Right cardiac atrium (tissue), 5 donors: Measurements from ENCODE around the gene BORCS6. TPM values are rescaled to one million over a fixed set of nuclear protein-coding genes. Genes with fewer than 3 reads are reported as not detected.
A peak's percentile ranks its signal among the peaks of the same experiment; 100 is the strongest.

Experiments used
- ATAC-seq, 2 donors: fragments of 200-7000 bp; cut with Tn5 transposase; one replicate each; pipeline versions ENCODE4 v1.8.0 to v1.9.1; 2020; ENCODE audit warnings: moderate library complexity in 2 of 2, mild to moderate bottlenecking in 1 of 2
- DNase-seq, 3 donors: peaks; one replicate each; pipeline ENCODE4 v3.0.0-alpha.2; 2020
- H3K27ac ChIP-seq: one replicate; pipeline ENCODE4 v1.5.1; 2013; ENCODE audit warnings: mild to moderate bottlenecking, low read length, control low read depth, moderate library complexity
- H3K27me3 ChIP-seq: one replicate; pipeline ENCODE4 v1.6.1; 2013; ENCODE audit not compliant: control insufficient read depth, insufficient read depth
- H3K4me1 ChIP-seq: one replicate; pipeline ENCODE4 v1.6.1; 2013; ENCODE audit warnings: low read length; ENCODE audit not compliant: control insufficient read depth, insufficient read depth
- H3K4me3 ChIP-seq: one replicate; pipeline ENCODE4 v1.5.1; 2013; ENCODE audit warnings: low read length, control low read depth
- H3K9me3 ChIP-seq: one replicate; pipeline ENCODE4 v1.6.1; 2013; ENCODE audit warnings: low read length; ENCODE audit not compliant: control insufficient read depth
- WGBS: extraction: QIAGEN DNeasy Blood & Tissue Kit; methylation state at CpG from one replicate; pipeline ENCODE4 v1.1.7; 2013; 5-methylcytosine and 5-hydroxymethylcytosine counted together
- intact Hi-C, 4 donors: fragments of 100-400 bp; cut with DNase I; formaldehyde crosslinking; loops; one replicate each; pipeline versions ENCODE4 v1.11.0 to v1.14.0; 2022 to 2023
- polyA plus RNA-seq: library from polyadenylated mRNA; stranded (reverse); fragments of 200-250 nt; gene quantifications from one replicate; pipeline ENCODE4 v1.2.3, GENCODE V29; 2013
- total RNA-seq, 4 donors: library from RNA; stranded (reverse); fragmentation: NEBNext Ultra II Directional; extraction: Animal tissue kit (Norgen Biotek cat#: 25700); gene quantifications; one replicate each; pipeline ENCODE4 v1.2.1, GENCODE V29; 2021
- donor health status: healthy with polysubstance abuse.
- donor health status: DM: no; HTN: yes; CAD: no.
- donor health status: DM: no; HTN: no; CAD: no.
- donor health status: DM: no; HTN: yes; CAD: no; lungs with severe emphysema.
- donor health status: DM: yes; HTN: yes; CAD: no.

The BORCS6 gene
- total and polyA plus RNA-seq, 5 donors, result 7.0 to 9.9 (median 9.5) TPM

- peaks cover 18% of the 10 kb centered on the region for H3K4me1 ChIP-seq
- DNase-seq, result peak in 1 of 3 donors; percentile 39
- no peak overlapping the region for H3K4me3 ChIP-seq
- WGBS, result 73% methylated on average over 4 of the region's 4 CpGs
- no peak overlapping the region for H3K27ac ChIP-seq
- ATAC-seq, result no peak
- no peaks in the 10 kb centered on the region for H3K27me3 ChIP-seq
- intact Hi-C loops, result no loop called here
- no peaks in the 10 kb centered on the region for H3K9me3 ChIP-seq
Measured at GRCh38 chr17:8159459-8160223, 30.3 kb downstream of the BORCS6 start.

- WGBS, result 61% methylated on average over 3 of the region's 3 CpGs
- Histone ChIP-seq H3K9me3 (no peaks in the 10 kb centered on the region), H3K4me1 (peaks cover 12% of the 10 kb centered on the region), H3K27ac (no peak overlapping the region), H3K4me3 (no peak overlapping the region), H3K27me3 (no peaks in the 10 kb centered on the region)
- intact Hi-C loops, result no loop called here
- DNase-seq (peak in 1 of 3 donors; percentile 7), ATAC-seq (no peak)
Measured at GRCh38 chr17:8159032-8159400, 31.0 kb downstream of the BORCS6 start.

- Histone ChIP-seq H3K4me3 (no peak overlapping the region), H3K4me1 (peaks cover 8% of the 10 kb centered on the region), H3K27me3 (no peaks in the 10 kb centered on the region), H3K9me3 (no peaks in the 10 kb centered on the region), H3K27ac (peak overlapping the region; percentile 97)
- WGBS, result 42% methylated on average over 20 of the region's 20 CpGs
- DNase-seq (peak; percentile 89 to 97 (median 95)), ATAC-seq (peak in 1 of 2 donors; percentile 3)
- intact Hi-C loops, result no loop called here
Measured at GRCh38 chr17:8158267-8159031, 31.5 kb downstream of the BORCS6 start.

- intact Hi-C loops, result no loop called here
- Histone ChIP-seq H3K27ac (peak overlapping the region; percentile 100), H3K4me1 (peaks cover 13% of the 10 kb centered on the region), H3K27me3 (no peaks in the 10 kb centered on the region), H3K4me3 (peak overlapping the region; percentile 96), H3K9me3 (no peaks in the 10 kb centered on the region)
- DNase-seq, result peak; percentile 100
- ATAC-seq, result peak; percentile 71 to 75
- WGBS, result under 1% methylated on average over 59 of the region's 59 CpGs
Measured at GRCh38 chr17:8156246-8156992, 33.6 kb downstream of the BORCS6 start.

GRCh38 chr17:8155996-8156245 lies 34.1 kb downstream of the BORCS6 start:
- no peaks in the 10 kb centered on the region for H3K9me3 ChIP-seq
- peak in 2 of 3 donors; percentile 75 to 78 for DNase-seq
- peak overlapping the region; percentile 96 for H3K4me3 ChIP-seq
- intact Hi-C loops, result no loop called here
- under 1% methylated on average over 11 of the region's 11 CpGs for WGBS
- no peaks in the 10 kb centered on the region for H3K27me3 ChIP-seq
- H3K27ac ChIP-seq, result peak overlapping the region; percentile 100
- ATAC-seq, result no peak
- peaks cover 11% of the 10 kb centered on the region for H3K4me1 ChIP-seq

- intact Hi-C loops, result no loop called here
- no peak for ATAC-seq
- WGBS, result 7% methylated on average over 14 of the region's 14 CpGs
Measured at GRCh38 chr17:8155231-8155995, 34.6 kb downstream of the BORCS6 start.

GRCh38 chr17:8154608-8155155 lies 35.3 kb downstream of the BORCS6 start:
- intact Hi-C loops, result no loop called here
- DNase-seq (no peak), ATAC-seq (no peak)
- no peaks in the 10 kb centered on the region for H3K9me3 ChIP-seq
- H3K27me3 ChIP-seq, result no peaks in the 10 kb centered on the region
- peak overlapping the region; percentile 100 for H3K27ac ChIP-seq
- 17% methylated on average over 11 of the region's 11 CpGs for WGBS
- peak overlapping the region; percentile 96 for H3K4me3 ChIP-seq
- peaks cover 19% of the 10 kb centered on the region for H3K4me1 ChIP-seq

More at GRCh38 chr17:8155231-8155995, 34.6 kb downstream of the BORCS6 start:
- DNase-seq, result peak in 1 of 3 donors; percentile 30
- Histone ChIP-seq H3K4me3 (peak overlapping the region; percentile 96), H3K27ac (peak overlapping the region; percentile 100), H3K4me1 (peaks cover 14% of the 10 kb centered on the region), H3K27me3 (no peaks in the 10 kb centered on the region), H3K9me3 (no peaks in the 10 kb centered on the region)

GRCh38 chr17:8153957-8154607 lies 35.9 kb downstream of the BORCS6 start:
- Histone ChIP-seq H3K9me3 (no peaks in the 10 kb centered on the region), H3K27ac (peak overlapping the region; percentile 100), H3K27me3 (no peaks in the 10 kb centered on the region), H3K4me3 (peak overlapping the region; percentile 96), H3K4me1 (peaks cover 19% of the 10 kb centered on the region)
- ATAC-seq, result peak; percentile 66 to 69
- WGBS, result under 1% methylated on average over 22 of the region's 22 CpGs
- peak; percentile 100 for DNase-seq
- intact Hi-C loops, result no loop called here

GRCh38 chr17:8153525-8153956 lies 36.4 kb downstream of the BORCS6 start:
- WGBS, result 18% methylated on average over 13 of the region's 13 CpGs
- H3K27me3 ChIP-seq, result no peaks in the 10 kb centered on the region
- DNase-seq (peak; percentile 81 to 89 (median 89)), ATAC-seq (peak; percentile 4 to 49)
- peaks cover 19% of the 10 kb centered on the region for H3K4me1 ChIP-seq
- H3K4me3 ChIP-seq, result peak overlapping the region; percentile 38
- intact Hi-C loops, result no loop called here
- no peaks in the 10 kb centered on the region for H3K9me3 ChIP-seq
- H3K27ac ChIP-seq, result peak overlapping the region; percentile 100

GRCh38 chr17:8153031-8153451 lies 36.9 kb downstream of the BORCS6 start:
- Histone ChIP-seq H3K4me3 (peak overlapping the region; percentile 15), H3K27ac (peak overlapping the region; percentile 100), H3K4me1 (peaks cover 19% of the 10 kb centered on the region), H3K9me3 (no peaks in the 10 kb centered on the region), H3K27me3 (no peaks in the 10 kb centered on the region)
- 49% methylated on average over 7 of the region's 7 CpGs for WGBS
- intact Hi-C loops, result no loop called here
- DNase-seq (peak in 1 of 3 donors; percentile 44), ATAC-seq (no peak)
